Stimulated activated naive CD8-positive, alpha-beta T cell treated with anti-CD3 and anti-CD28 coated beads, Interleukin-15, Interleukin-2, amounts not matched to agents 100 U/mL and 50 U/mL, for 24 hours (primary cell): Measurements from ENCODE around the gene ZNF396.
A peak's percentile ranks its signal among the peaks of the same experiment; 100 is the strongest.

Experiments
- ATAC-seq: fragments of 150-1000 bp; cut with Tn5 transposase; one replicate; pipeline ENCODE4 v1.10.0; 2021
- DNase-seq: peaks from one replicate; pipeline ENCODE4 v3.0.0; 2021

ZNF396 gene

DNA sequence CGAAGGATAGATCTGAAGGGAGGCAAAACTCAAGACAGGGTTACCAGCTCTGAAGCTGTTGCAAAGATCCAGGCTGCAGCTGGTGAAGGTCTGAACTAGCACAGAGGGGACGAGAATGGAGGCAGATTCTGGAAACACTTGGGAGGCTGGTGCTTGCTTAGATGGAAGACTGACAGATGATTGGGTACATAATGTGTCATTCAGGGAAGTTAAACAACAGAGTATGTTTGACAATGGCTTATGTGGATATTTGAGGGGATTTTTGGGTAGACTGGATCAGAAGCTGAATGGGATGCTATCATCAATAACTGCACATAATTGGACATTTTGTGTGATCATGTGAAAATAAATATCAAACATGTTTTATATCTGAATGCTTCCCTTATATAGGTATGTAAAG, 2.3 kb upstream of the ZNF396 start:
- ATAC-seq (no peak), DNase-seq (no peak)

DNA sequence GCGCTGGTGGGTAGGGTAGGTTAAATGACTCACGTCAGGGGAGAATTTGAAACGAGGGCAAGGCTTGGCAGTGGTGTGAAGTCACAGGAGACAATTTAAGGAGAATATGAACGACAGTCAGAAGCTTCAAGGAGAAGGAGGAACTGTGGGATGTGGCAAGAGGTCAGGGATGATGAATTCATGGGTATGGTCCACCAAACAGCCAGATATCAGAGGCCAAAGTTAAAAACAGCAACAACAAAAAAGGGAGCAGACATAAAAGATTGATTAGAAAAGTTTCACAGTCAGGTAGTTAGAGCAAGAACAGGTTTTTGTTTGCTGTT, 1.4 kb upstream of the ZNF396 start:
- ATAC-seq = no peak

GRCh38 chr18:35377875-35378573, 887 bp upstream of the ZNF396 start:
- ATAC-seq (no peak), DNase-seq (no peak)

More for the DNA sequence above, 1.4 kb upstream of the ZNF396 start:
- no peak for DNase-seq

- peak; percentile 37 for DNase-seq
These were observed 770 bp downstream of the ZNF396 start for GRCh38 chr18:35376393-35376741.

DNA sequence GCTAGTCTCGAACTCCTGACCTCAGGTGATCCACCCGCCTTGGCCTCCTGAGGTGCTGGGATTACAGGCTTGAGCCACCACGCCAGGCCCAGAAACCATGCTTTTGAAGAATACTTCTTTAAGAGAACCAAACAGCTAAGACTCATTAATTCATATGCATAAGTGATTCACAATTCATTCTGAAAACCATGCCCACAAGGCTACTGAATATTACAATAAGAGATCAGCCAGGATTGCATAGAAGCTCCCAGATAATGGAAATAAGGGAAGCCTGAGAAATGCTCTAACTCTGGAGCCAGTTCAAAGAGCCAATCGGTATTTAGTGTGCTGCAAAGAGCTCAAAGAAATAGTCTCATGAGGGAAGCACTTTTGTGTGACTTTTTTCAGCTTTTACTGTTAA, 2.4 kb downstream of the ZNF396 start:
- DNase-seq (no peak), ATAC-seq (no peak)

More at GRCh38 chr18:35376393-35376741, 770 bp downstream of the ZNF396 start:
- ATAC-seq = peak; percentile 44

- ATAC-seq (peak; percentile 64), DNase-seq (no peak)
These were observed 5.5 kb downstream of the ZNF396 start for GRCh38 chr18:35371412-35372195.

DNA sequence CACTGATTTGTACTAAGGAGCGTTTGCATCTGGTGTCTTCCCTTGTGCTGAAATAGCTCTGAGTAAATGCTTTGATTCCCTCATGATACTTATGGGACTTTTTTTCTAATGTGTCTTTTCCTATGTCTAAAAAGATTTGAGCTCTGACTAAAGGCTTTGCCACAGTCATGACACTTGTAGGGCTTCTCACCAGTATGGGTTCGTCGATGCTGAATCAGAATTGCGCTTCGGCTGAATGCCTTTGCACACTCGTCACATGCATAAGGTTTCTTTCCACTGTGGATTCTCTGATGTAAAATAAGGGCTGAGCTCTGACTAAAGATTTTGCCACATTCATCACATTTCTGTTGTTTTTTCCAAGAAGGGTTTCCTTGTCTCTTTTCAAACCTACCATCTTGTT, 8.0 kb downstream of the ZNF396 start:
- DNase-seq = no peak

GRCh38 chr18:35368595-35368994, 8.5 kb downstream of the ZNF396 start:
- DNase-seq (no peak), ATAC-seq (no peak)

More for the DNA sequence above, 8.0 kb downstream of the ZNF396 start:
- no peak for ATAC-seq

DNA sequence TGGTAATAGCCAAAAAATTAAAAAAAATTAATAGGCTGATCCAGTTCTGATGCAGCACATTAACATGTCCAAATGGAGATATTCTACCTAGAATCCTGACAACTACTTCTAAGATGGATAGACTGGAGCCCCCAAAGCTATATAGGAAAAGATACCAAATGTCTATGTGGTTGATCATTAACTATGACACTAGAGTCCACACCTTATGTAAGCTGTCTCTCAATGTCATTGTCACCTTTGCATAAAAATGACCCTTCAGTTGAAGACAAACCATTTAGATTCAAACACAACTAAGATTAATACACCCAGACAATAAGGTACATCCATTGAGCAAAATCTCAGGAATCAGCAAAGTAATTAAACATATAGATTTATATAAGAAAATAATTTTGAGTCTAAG, 14.6 kb downstream of the ZNF396 start:
- ATAC-seq (no peak), DNase-seq (no peak)

DNA sequence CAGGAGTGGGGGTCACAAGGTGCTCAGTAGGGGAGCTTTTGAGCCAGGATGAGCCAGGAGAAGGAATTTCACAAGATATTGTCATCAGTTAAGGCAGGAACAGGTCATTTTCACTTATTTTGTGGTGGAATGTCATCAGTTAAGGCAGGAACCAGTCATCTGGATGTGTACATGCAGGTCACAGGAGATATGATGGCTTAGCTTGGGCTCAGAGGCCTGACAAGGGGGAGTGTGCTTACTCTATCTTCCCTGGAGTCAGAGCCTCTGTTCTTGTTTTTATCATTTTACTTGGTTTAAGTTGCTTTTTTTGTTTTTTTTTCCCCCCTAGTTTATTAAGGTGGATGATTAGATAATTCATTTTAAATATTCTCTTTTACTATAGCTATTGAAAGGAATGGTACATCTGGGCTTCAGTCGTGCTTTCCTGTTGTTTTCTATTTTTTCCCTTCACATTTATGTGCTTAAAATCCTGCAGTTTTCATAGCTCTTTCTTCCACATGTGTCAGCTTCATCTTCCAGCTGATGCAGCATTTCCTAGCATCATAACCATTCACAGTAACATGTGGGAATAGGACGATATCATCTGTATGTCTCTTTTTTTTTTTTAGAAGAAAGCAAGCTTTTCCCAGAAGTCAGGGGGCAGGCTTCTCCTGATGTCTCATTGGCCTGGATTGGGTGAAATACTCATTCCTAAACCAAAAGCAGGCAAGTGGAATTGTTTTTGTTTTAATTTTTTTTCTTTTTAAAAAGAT, 15.4 kb downstream of the ZNF396 start:
- DNase-seq (no peak), ATAC-seq (no peak)

GRCh38 chr18:35355140-35355618, 22.0 kb downstream of the ZNF396 start:
- DNase-seq (peak; percentile 47), ATAC-seq (peak; percentile 91)

GRCh38 chr18:35352778-35353177, 24.4 kb downstream of the ZNF396 start:
- no peak for ATAC-seq
- DNase-seq = no peak

DNA sequence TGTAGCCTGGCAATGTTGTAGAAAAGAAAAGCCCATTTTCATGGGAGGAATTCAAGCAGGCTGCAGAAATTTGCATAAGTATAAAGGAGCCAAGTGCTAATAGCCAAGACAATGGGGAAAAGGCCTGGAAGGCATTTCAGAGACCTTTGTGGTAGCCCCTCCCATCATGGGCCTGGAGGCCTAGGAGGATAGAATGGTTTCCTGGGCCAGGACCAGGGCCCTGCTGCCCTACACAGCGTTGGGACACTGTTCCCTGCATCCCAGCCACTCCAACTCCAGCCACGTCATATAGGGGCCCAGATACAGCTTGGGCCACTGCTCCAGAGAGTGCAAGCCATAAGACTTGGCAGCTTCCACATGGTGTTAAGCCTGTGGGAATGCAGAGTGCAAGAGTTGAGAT, 24.9 kb downstream of the ZNF396 start:
- no peak for ATAC-seq
- no peak for DNase-seq

- DNase-seq (no peak), ATAC-seq (no peak)
These were observed 29.1 kb downstream of the ZNF396 start for GRCh38 chr18:35348001-35348400.

DNA sequence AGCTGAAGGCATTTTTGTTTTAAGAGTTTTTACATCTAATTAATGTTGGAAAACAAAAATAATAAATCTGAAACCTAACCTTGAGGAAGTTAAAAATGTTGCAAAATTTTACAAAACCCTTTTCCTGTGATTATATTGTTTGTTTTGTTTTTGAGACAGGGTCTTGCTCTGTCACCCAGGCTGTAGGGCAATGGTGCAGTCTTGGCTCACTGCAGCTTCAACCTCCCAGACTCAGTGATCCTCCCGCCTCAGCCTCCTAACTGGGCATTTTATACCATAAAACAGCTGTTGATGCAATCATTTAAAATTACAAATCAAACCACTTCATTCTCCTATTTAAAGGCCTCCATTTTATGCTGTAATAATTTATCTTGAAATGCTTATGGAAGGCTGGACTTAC, 31.2 kb downstream of the ZNF396 start:
- ATAC-seq (no peak), DNase-seq (no peak)

- no peak for ATAC-seq
- DNase-seq = no peak
These were observed 31.6 kb downstream of the ZNF396 start for GRCh38 chr18:35345460-35345921.

- no peak for ATAC-seq
- DNase-seq = no peak
These were observed 32.2 kb downstream of the ZNF396 start for GRCh38 chr18:35344736-35345459.

- peak; percentile 93 for ATAC-seq
- DNase-seq = peak; percentile 95
These were observed 33.0 kb downstream of the ZNF396 start, which contains the start of gene ZNF24 for GRCh38 chr18:35343936-35344735. TSS of gene ZNF24 (minus strand) at chr18:35344420. CDS start at chr18:35340650, 3,770 bp downstream.

DNA sequence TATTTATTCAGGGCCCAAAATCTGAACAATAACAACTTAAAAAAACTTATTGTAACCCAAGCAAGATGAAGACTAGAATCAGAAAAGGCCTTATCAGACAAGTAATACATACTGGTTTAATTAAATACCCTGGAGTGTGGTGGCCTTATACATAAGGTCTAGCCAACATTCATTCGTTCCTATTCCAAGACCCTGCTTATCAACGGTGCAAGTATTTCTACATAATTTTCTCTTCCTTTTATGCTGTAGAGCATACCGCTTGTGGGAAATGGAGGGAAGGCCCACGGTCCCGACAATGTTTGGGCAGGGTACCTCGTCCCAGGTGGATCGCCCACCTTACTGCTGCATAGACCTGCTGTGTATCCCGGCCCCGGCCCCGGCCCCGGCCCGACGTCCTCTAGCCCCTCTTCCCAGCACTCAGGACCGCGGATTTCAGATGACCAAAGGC, 33.6 kb downstream of the ZNF396 start:
- DNase-seq (no peak), ATAC-seq (no peak)

- no peak for DNase-seq
- ATAC-seq = no peak
These were observed 39.9 kb downstream of the ZNF396 start for GRCh38 chr18:35337286-35337685.

DNA sequence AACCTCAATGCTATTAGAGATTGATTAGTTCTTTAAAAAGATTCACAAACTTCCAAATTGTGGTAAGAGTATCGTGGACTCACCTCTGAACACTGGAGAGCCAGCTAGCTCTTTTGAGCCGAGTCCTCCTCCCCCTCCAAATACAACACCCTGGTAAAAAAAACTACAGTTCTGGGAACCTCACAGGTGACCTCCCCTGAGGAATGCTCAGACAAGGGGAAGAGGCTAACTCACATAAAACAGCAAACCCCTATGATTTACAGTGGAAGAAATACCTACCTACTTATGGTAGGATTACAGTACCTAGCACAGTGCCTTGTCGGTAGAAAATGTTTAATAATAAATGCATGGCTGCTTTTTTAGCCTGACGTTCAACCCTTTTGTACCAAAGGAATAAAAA, 41.3 kb downstream of the ZNF396 start:
- no peak for ATAC-seq

More for the DNA sequence above, 41.3 kb downstream of the ZNF396 start:
- DNase-seq = no peak
